ENCODE data around the gene MTFR1L.

MTFR1L gene

GRCh38 chr1:25864434-25864833, 44.7 kb downstream of the MTFR1L start:
- no peak for DNase-seq

- no peak for DNase-seq
Observed at GRCh38 chr1:25866288-25866687, 46.5 kb downstream of the MTFR1L start.

- no peak for DNase-seq
Observed at GRCh38 chr1:25867210-25867991, 47.6 kb downstream of the MTFR1L start.

GRCh38 chr1:25869909-25870606, 50.3 kb downstream of the MTFR1L start:
- DNase-seq: no peak

GRCh38 chr1:25870614-25871013, 50.9 kb downstream of the MTFR1L start:
- no peak for DNase-seq

- no peak for DNase-seq
Observed at GRCh38 chr1:25871086-25871703, 51.4 kb downstream of the MTFR1L start.

- DNase-seq: no peak
Observed at GRCh38 chr1:25871704-25872494, 52.1 kb downstream of the MTFR1L start.

- no peak for DNase-seq
Observed at GRCh38 chr1:25872713-25873112, 53.0 kb downstream of the MTFR1L start.

GRCh38 chr1:25873120-25873519, 53.4 kb downstream of the MTFR1L start:
- DNase-seq: no peak

- no peak for DNase-seq
Observed at GRCh38 chr1:25874209-25874608, 54.5 kb downstream of the MTFR1L start.

GRCh38 chr1:25874635-25875153, 54.9 kb downstream of the MTFR1L start:
- no peak for DNase-seq

- peak; percentile 47 for DNase-seq
Observed at GRCh38 chr1:25875154-25875855, 55.6 kb downstream of the MTFR1L start, which contains the start of gene PAQR7. Gene PAQR7, minus strand, starts transcription at chr1:25875708. Its CDS starts 11,869 bp downstream, at chr1:25863839.

GRCh38 chr1:25875856-25876692, 56.3 kb downstream of the MTFR1L start:
- no peak for DNase-seq

- no peak for DNase-seq
Observed at GRCh38 chr1:25876693-25877077, 56.9 kb downstream of the MTFR1L start.

- no peak for DNase-seq
Observed at GRCh38 chr1:25877155-25877554, 57.4 kb downstream of the MTFR1L start.

GRCh38 chr1:25878690-25879089, 58.9 kb downstream of the MTFR1L start:
- DNase-seq: no peak

- no peak for DNase-seq
Observed at GRCh38 chr1:25879675-25880074, 59.9 kb downstream of the MTFR1L start.

- no peak for DNase-seq
Observed at GRCh38 chr1:25880518-25880917, 60.8 kb downstream of the MTFR1L start.

GRCh38 chr1:25881266-25881665, 61.5 kb downstream of the MTFR1L start:
- DNase-seq: no peak

Measured in NCI-H2107 (cell line).